Activated naive CD4-positive, alpha-beta T cell treated with anti-CD3 and anti-CD28 coated beads, Interleukin-2, amount 50 U/mL, for 24 hours (primary cell): ENCODE results near the gene JRKL.
A peak's percentile ranks its signal among the peaks of the same experiment; 100 is the strongest.
"Not testable (repeated sequence)": the region's sequence is repeated elsewhere in the genome, so short reads cannot be mapped to it uniquely, and the experiment has no call there.

Experiments used
- H3K27ac Mint-ChIP-seq: one replicate; pipeline ENCODE4 v1.8.0; 2021; ENCODE audit warnings: mild to moderate bottlenecking, mixed read lengths
- H3K27me3 Mint-ChIP-seq: one replicate; pipeline ENCODE4 v1.8.0; 2021; ENCODE audit warnings: mixed read lengths
- H3K36me3 Mint-ChIP-seq: one replicate; pipeline ENCODE4 v1.8.0; 2021; ENCODE audit warnings: mixed read lengths
- H3K4me1 Mint-ChIP-seq: one replicate; pipeline ENCODE4 v1.8.0; 2021; ENCODE audit warnings: mixed read lengths
- H3K4me3 Mint-ChIP-seq: one replicate; pipeline ENCODE4 v1.8.0; 2021; ENCODE audit warnings: mild to moderate bottlenecking, mixed read lengths
- H3K9me3 Mint-ChIP-seq: one replicate; pipeline ENCODE4 v1.8.0; 2021; ENCODE audit warnings: mixed read lengths

The JRKL gene

GRCh38 chr11:96385187-96385586, 4.6 kb upstream of the JRKL start:
- Mint-ChIP-seq H3K27me3 (no peaks in the 10 kb centered on the region), H3K36me3 (peaks cover 15% of the 10 kb centered on the region), H3K9me3 (no peaks in the 10 kb centered on the region), H3K4me3 (no peak overlapping the region), H3K4me1 (peaks cover 63% of the 10 kb centered on the region), H3K27ac (peak overlapping the region; percentile 72)

- H3K9me3 Mint-ChIP-seq: no peaks in the 10 kb centered on the region
These were observed 708 bp upstream of the JRKL start for GRCh38 chr11:96388891-96389719.

GRCh38 chr11:96390488-96390792, 627 bp downstream of the JRKL start:
- H3K4me1 Mint-ChIP-seq: peaks cover 75% of the 10 kb centered on the region
- peak overlapping the region; percentile 97 for H3K4me3 Mint-ChIP-seq
- no peaks in the 10 kb centered on the region for H3K9me3 Mint-ChIP-seq
- peaks cover 7% of the 10 kb centered on the region for H3K36me3 Mint-ChIP-seq
- H3K27me3 Mint-ChIP-seq: no peaks in the 10 kb centered on the region
- peak overlapping the region; percentile 89 for H3K27ac Mint-ChIP-seq

More at GRCh38 chr11:96388891-96389719, 708 bp upstream of the JRKL start:
- Mint-ChIP-seq H3K4me1 (peaks cover 77% of the 10 kb centered on the region), H3K27me3 (no peaks in the 10 kb centered on the region), H3K36me3 (peaks cover 11% of the 10 kb centered on the region), H3K27ac (peak overlapping the region; percentile 89), H3K4me3 (peak overlapping the region; percentile 97)

GRCh38 chr11:96391698-96392307, 2.0 kb downstream of the JRKL start:
- H3K9me3 Mint-ChIP-seq: no peaks in the 10 kb centered on the region
- H3K27ac Mint-ChIP-seq: no peak overlapping the region
- peaks cover 61% of the 10 kb centered on the region for H3K4me1 Mint-ChIP-seq
- no peaks in the 10 kb centered on the region for H3K27me3 Mint-ChIP-seq
- peaks cover 7% of the 10 kb centered on the region for H3K36me3 Mint-ChIP-seq
- H3K4me3 Mint-ChIP-seq: peak overlapping the region; percentile 97

- Mint-ChIP-seq H3K4me1 (peaks cover 40% of the 10 kb centered on the region), H3K27ac (no peak overlapping the region), H3K4me3 (no peak overlapping the region), H3K36me3 (peaks cover 7% of the 10 kb centered on the region), H3K27me3 (no peaks in the 10 kb centered on the region), H3K9me3 (no peaks in the 10 kb centered on the region)
These were observed 4.0 kb downstream of the JRKL start for GRCh38 chr11:96393753-96394348.

- Mint-ChIP-seq H3K9me3 (no peaks in the 10 kb centered on the region), H3K4me3 (no peak overlapping the region), H3K27me3 (no peaks in the 10 kb centered on the region), H3K27ac (no peak overlapping the region), H3K36me3 (peaks cover 7% of the 10 kb centered on the region), H3K4me1 (peaks cover 39% of the 10 kb centered on the region)
These were observed 5.0 kb downstream of the JRKL start for GRCh38 chr11:96394773-96395172.

- no peak overlapping the region for H3K27ac Mint-ChIP-seq
- no peak overlapping the region for H3K4me3 Mint-ChIP-seq
- H3K27me3 Mint-ChIP-seq: no peaks in the 10 kb centered on the region
- H3K36me3 Mint-ChIP-seq: no peaks in the 10 kb centered on the region
- H3K9me3 Mint-ChIP-seq: no peaks in the 10 kb centered on the region
- peaks cover 23% of the 10 kb centered on the region for H3K4me1 Mint-ChIP-seq
These were observed 6.8 kb downstream of the JRKL start for GRCh38 chr11:96396637-96397036.

- H3K4me1 Mint-ChIP-seq: peaks cover 12% of the 10 kb centered on the region
- no peaks in the 10 kb centered on the region for H3K27me3 Mint-ChIP-seq
- H3K27ac Mint-ChIP-seq: no peak overlapping the region
- no peaks in the 10 kb centered on the region for H3K36me3 Mint-ChIP-seq
- no peaks in the 10 kb centered on the region for H3K9me3 Mint-ChIP-seq
- H3K4me3 Mint-ChIP-seq: no peak overlapping the region
These were observed 8.1 kb downstream of the JRKL start for GRCh38 chr11:96397863-96398262.

- Mint-ChIP-seq H3K36me3 (no peaks in the 10 kb centered on the region), H3K9me3 (no peaks in the 10 kb centered on the region), H3K27me3 (no peaks in the 10 kb centered on the region), H3K4me3 (no peak overlapping the region), H3K4me1 (no peaks in the 10 kb centered on the region), H3K27ac (no peak overlapping the region)
These were observed 10.9 kb downstream of the JRKL start for GRCh38 chr11:96400697-96401096.

GRCh38 chr11:96411412-96411811, 21.6 kb downstream of the JRKL start:
- not testable (repeated sequence) for H3K27ac Mint-ChIP-seq, H3K27me3 Mint-ChIP-seq, H3K36me3 Mint-ChIP-seq, H3K9me3 Mint-ChIP-seq, H3K4me1 Mint-ChIP-seq
- H3K4me3 Mint-ChIP-seq: peak overlapping the region; percentile 42

GRCh38 chr11:96412761-96413381, 23.1 kb downstream of the JRKL start:
- no peaks in the 10 kb centered on the region for H3K36me3 Mint-ChIP-seq
- no peak overlapping the region for H3K4me3 Mint-ChIP-seq

GRCh38 chr11:96413408-96413807, 23.6 kb downstream of the JRKL start:
- Mint-ChIP-seq H3K9me3 (no peaks in the 10 kb centered on the region), H3K4me1 (no peaks in the 10 kb centered on the region), H3K27me3 (peaks cover 9% of the 10 kb centered on the region), H3K36me3 (no peaks in the 10 kb centered on the region), H3K27ac (no peak overlapping the region), H3K4me3 (no peak overlapping the region)

More at GRCh38 chr11:96412761-96413381, 23.1 kb downstream of the JRKL start:
- Mint-ChIP-seq H3K4me1 (no peaks in the 10 kb centered on the region), H3K9me3 (no peaks in the 10 kb centered on the region), H3K27ac (no peak overlapping the region), H3K27me3 (peaks cover 9% of the 10 kb centered on the region)

GRCh38 chr11:96424693-96425092, 34.9 kb downstream of the JRKL start:
- H3K9me3 Mint-ChIP-seq: no peaks in the 10 kb centered on the region
- H3K27ac Mint-ChIP-seq: no peak overlapping the region
- peaks cover 18% of the 10 kb centered on the region for H3K4me1 Mint-ChIP-seq
- H3K4me3 Mint-ChIP-seq: no peak overlapping the region
- no peaks in the 10 kb centered on the region for H3K36me3 Mint-ChIP-seq
- peaks cover 19% of the 10 kb centered on the region for H3K27me3 Mint-ChIP-seq

- Mint-ChIP-seq H3K36me3 (no peaks in the 10 kb centered on the region), H3K9me3 (no peaks in the 10 kb centered on the region), H3K27ac (peak overlapping the region; percentile 38), H3K27me3 (peaks cover 30% of the 10 kb centered on the region), H3K4me1 (peaks cover 9% of the 10 kb centered on the region), H3K4me3 (no peak overlapping the region)
These were observed 40.9 kb downstream of the JRKL start for GRCh38 chr11:96430668-96431067.

GRCh38 chr11:96432654-96433053, 42.8 kb downstream of the JRKL start:
- H3K4me1 Mint-ChIP-seq, H3K4me3 Mint-ChIP-seq, H3K27ac Mint-ChIP-seq, H3K36me3 Mint-ChIP-seq, H3K9me3 Mint-ChIP-seq: not testable (repeated sequence)
- peaks cover 30% of the 10 kb centered on the region for H3K27me3 Mint-ChIP-seq
